ENCODE data around the gene TMED3.
"Not testable (repeated sequence)": the region's sequence is repeated elsewhere in the genome, so short reads cannot be mapped to it uniquely, and the experiment has no call there.

TMED3 gene

GRCh38 chr15:79315623-79316328 lies 4.9 kb downstream of the TMED3 start:
- in situ Hi-C loops (cut with HindIII; ENCODE audit: low sequenced_read_pairs), result no loop called here

GRCh38 chr15:79316864-79317263 lies 6.0 kb downstream of the TMED3 start:
- in situ Hi-C loops (cut with HindIII; ENCODE audit: low sequenced_read_pairs), result no loop called here

GRCh38 chr15:79319973-79320372 lies 9.1 kb downstream of the TMED3 start:
- in situ Hi-C loops (cut with HindIII; ENCODE audit: low sequenced_read_pairs), result not testable (repeated sequence)

DNA sequence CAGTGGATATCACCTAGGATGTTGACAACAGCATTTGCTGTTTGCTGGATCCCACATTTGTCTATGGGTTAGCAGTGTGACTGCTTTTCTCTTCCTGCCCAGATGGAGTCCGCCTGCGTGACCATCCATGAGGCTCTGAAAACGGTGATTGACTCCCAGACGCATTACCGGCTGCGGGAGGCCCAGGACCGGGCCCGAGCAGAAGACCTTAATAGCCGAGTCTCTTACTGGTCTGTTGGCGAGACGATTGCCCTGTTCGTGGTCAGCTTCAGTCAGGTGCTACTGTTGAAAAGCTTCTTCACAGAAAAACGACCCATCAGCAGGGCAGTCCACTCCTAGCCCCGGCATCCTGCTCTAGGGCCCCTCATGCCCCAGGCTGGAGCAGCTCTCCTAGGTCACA lies 11.0 kb downstream of the TMED3 start:
- in situ Hi-C loops (cut with HindIII; ENCODE audit: low sequenced_read_pairs), result no loop called here

DNA sequence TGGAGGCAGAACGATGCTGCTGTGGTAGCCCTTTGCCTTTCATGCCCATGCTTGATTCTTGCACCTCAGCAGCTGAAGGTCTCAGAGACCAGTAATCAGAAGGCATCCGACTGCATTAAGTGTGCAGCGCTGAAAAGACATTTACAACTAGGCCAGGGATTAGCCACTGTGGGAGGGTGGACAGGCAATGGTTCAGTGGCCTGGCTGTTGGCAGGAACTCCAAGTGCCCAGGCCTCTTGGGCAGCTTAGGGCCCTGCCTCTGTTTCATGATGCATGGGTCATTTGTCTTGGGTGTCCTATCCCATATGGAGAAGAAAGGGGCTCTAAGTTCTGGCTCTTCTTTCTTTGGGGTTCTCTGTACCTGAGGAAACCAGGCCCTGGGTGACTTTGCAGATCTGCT lies 11.4 kb downstream of the TMED3 start:
- in situ Hi-C loops (cut with HindIII; ENCODE audit: low sequenced_read_pairs), result no loop called here

DNA sequence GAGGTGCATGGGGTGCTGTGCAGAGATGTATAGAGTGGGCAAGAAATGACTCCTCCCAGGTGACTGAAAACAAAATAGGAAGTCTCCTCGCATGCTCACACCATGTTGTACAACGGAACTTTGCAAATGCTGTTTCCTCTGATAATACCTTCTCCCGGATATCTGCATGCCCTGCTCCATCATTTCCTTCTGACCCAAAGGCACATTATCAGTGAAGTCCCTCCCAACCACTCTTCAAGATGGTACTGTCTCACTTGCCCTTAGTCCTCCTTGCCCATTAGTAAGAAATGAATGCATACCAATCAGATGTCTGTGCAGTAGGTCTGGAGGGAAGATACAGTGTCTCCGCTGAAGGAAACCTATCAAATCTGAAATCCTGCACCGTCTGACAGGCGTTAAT lies 12.0 kb downstream of the TMED3 start:
- in situ Hi-C loops (cut with HindIII; ENCODE audit: low sequenced_read_pairs), result no loop called here

- in situ Hi-C loops (cut with HindIII; ENCODE audit: low sequenced_read_pairs), result no loop called here
These were observed 18.3 kb downstream of the TMED3 start for GRCh38 chr15:79329171-79329611.

- in situ Hi-C loops (cut with HindIII; ENCODE audit: low sequenced_read_pairs), result no loop called here
These were observed 22.1 kb downstream of the TMED3 start for GRCh38 chr15:79332824-79333510.

DNA sequence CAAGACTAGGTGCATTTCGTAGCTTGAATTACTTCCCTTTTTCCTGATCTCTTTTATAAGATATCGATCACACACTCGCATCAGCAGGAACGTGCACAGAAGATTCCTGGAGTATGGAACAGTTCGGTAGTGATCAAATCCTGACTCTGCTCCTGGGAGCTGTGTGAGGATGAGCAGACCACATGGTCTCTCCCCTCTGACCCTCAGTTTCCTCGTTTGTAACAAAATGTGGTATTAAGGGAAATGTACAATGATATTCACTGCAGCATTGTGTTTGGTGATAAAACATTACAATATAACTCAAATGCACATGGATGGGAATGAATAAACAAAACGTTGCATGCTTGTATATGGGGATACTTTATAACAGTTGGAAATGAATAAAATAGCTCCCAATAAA lies 26.7 kb downstream of the TMED3 start:
- in situ Hi-C loops (cut with HindIII; ENCODE audit: low sequenced_read_pairs), result no loop called here

- in situ Hi-C loops (cut with HindIII; ENCODE audit: low sequenced_read_pairs), result loop anchor here (10.0 kb wide), 1 partner anchor 295 kb away; no protein-coding TSS in a partner anchor
These were observed 28.8 kb downstream of the TMED3 start for GRCh38 chr15:79339588-79340314.

- in situ Hi-C loops (cut with HindIII; ENCODE audit: low sequenced_read_pairs), result loop anchor here (10.0 kb wide), 1 partner anchor 295 kb away; no protein-coding TSS in a partner anchor
These were observed 29.3 kb downstream of the TMED3 start for GRCh38 chr15:79340315-79340602.

GRCh38 chr15:79341396-79341795 lies 30.5 kb downstream of the TMED3 start:
- in situ Hi-C loops (cut with HindIII; ENCODE audit: low sequenced_read_pairs), result loop anchor here (10.0 kb wide), 1 partner anchor 293 kb away; no protein-coding TSS in a partner anchor

DNA sequence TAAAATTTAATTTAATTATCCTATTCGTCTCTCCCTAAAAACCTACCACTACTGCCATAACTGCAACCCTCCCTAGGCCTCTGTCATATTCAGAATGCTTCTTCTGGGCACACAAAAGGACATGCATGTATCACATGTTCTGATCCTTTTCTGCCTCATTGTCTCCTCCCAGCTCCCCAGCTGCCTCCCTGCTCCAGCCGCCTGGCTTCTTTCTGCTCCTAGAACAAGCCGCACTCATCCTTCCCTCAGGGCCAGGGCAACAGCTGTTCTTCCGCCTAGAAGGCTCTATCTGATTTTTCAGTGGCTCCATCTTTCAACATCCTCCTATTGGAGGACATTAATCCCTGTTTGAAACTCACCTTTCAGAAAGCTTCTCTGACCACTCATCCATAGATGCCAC lies 38.6 kb downstream of the TMED3 start:
- in situ Hi-C loops (cut with HindIII; ENCODE audit: low sequenced_read_pairs), result loop anchor here (10.0 kb wide), 1 partner anchor 285 kb away; no protein-coding TSS in a partner anchor

DNA sequence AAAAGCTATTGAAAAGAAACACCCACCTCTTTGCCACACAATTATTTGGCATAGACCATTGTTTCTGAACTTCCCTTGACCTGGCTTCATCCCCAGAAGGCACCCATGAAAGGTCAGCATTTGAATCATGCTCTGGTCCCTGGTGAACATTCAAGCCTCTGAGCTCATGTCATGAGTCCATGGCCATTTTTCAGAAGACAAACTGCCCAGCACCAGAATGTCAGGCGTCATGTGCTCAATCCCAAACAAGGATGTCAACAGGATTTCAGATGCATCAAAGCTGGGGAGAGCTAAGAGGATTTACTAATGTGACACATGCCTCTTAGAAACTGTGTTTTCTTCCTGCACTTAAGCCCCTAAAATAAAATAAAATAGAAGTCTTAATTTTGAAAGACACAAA lies 41.3 kb downstream of the TMED3 start:
- in situ Hi-C loops (cut with HindIII; ENCODE audit: low sequenced_read_pairs), result no loop called here

- in situ Hi-C loops (cut with HindIII; ENCODE audit: low sequenced_read_pairs), result no loop called here
These were observed 46.7 kb downstream of the TMED3 start for GRCh38 chr15:79357566-79357965.

DNA sequence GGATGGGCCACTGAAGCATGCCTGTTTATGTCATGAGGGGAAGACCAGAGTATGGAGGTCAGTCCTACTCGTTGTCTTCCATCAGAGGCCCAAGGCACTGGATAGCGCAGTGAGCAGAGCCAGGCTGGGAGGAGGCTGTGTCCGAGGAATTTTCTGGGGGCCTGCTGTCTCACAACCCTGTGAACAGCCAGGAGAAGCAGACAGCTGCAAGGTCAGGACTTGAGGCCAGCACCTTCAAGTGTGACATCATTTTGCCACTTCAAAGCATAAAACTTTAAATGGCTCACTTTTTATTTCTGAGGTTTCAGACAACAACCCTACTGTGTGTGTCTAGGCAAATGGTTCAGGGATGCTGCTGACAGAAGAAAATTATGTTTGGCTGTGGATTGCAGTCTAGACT lies 47.2 kb downstream of the TMED3 start:
- in situ Hi-C loops (cut with HindIII; ENCODE audit: low sequenced_read_pairs), result no loop called here

GRCh38 chr15:79364571-79365240 lies 53.8 kb downstream of the TMED3 start:
- in situ Hi-C loops (cut with HindIII; ENCODE audit: low sequenced_read_pairs), result no loop called here

- in situ Hi-C loops (cut with HindIII; ENCODE audit: low sequenced_read_pairs), result no loop called here
These were observed 54.9 kb downstream of the TMED3 start for GRCh38 chr15:79365765-79366164.

DNA sequence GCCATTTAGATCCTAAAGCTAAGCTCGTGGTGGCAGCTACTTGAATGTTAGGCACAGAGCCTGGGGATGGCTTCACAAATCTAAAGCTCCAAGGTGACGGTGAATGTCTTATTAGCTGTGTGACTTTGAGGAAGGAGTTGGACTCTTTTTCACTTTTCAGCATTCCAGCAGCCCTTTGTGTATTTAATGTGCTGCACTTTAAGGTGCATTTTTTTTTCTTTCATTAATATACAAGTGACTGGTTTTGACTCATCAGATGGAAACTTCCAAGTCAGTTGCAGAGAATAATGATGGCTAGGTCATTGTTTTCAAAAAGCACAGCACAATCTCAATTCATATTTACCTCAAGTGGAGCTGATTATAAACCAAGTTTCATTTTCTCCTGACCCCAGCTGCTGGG lies 55.8 kb downstream of the TMED3 start:
- in situ Hi-C loops (cut with HindIII; ENCODE audit: low sequenced_read_pairs), result no loop called here

DNA sequence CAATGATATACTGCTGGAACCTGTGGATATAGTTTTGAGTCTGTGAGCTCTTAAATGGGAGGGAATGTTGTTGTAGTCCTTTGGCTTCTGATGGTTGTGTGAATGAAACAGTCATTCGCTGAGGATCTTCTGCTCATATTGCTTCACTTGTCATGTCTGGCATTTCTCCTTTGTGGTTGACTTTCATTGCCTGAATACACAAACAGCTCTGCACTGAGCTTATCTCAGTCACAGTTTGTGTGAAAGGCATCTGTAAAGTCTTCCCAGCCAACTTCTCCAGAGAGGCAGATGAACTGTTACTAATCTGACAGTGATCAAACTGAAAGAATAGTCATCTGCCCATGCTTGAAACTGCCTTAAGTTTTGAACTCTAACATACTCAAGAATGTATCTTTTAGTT lies 59.8 kb downstream of the TMED3 start:
- in situ Hi-C loops (cut with HindIII; ENCODE audit: low sequenced_read_pairs), result no loop called here

GRCh38 chr15:79371591-79371990 lies 60.7 kb downstream of the TMED3 start:
- in situ Hi-C loops (cut with HindIII; ENCODE audit: low sequenced_read_pairs), result no loop called here
